T-helper 17 cell (primary cell): ENCODE data around the gene AGAP1. TPM values are rescaled to one million over a fixed set of nuclear protein-coding genes. Genes with fewer than 3 reads are reported as not detected.

Source experiments
- ATAC-seq: fragments of 150-1000 bp; cut with Tn5 transposase; 2 replicates; pipeline ENCODE4 v1.10.0; 2021; ENCODE audit warnings: mild to moderate bottlenecking, moderate library complexity
- DNase-seq, 3 donors: peaks; one replicate each; pipeline versions ENCODE4 v3.0.0 to v3.0.0-alpha.2; 2020 to 2021
- H3K9me3 ChIP-seq: one replicate; pipeline ENCODE4 v1.7.0; 2013; ENCODE audit warnings: low read length, mild to moderate bottlenecking; ENCODE audit not compliant: control insufficient read depth, poor library complexity, severe bottlenecking
- H3K27ac Mint-ChIP-seq: one replicate; pipeline ENCODE4 v1.8.0; 2022; ENCODE audit warnings: mild to moderate bottlenecking, moderate library complexity, mixed read lengths
- H3K27me3 Mint-ChIP-seq: one replicate; pipeline ENCODE4 v1.8.0; 2022; ENCODE audit warnings: mixed read lengths
- H3K36me3 Mint-ChIP-seq: one replicate; pipeline ENCODE4 v1.8.0; 2022; ENCODE audit warnings: low read depth, mixed read lengths
- H3K4me1 Mint-ChIP-seq: one replicate; pipeline ENCODE4 v1.8.0; 2022; ENCODE audit warnings: mild to moderate bottlenecking, mixed read lengths
- H3K4me3 Mint-ChIP-seq: one replicate; pipeline ENCODE4 v1.8.0; 2022; ENCODE audit warnings: mild to moderate bottlenecking, moderate library complexity, mixed read lengths
- total RNA-seq, 4 donors: library from RNA in 2 of 4; stranded (reverse) in 2 of 4; gene quantifications; one replicate each; pipeline ENCODE4 v1.2.3 and lab custom pipeline; 2022 to 2026

Gene AGAP1
- total RNA-seq, 2 donors from 2014 or later: 7.6 to 16.8 TPM

GRCh38 chr2:235868224-235868623 lies 374.4 kb downstream of the AGAP1 start:
- H3K9me3 ChIP-seq: no peaks in the 10 kb centered on the region
- Mint-ChIP-seq H3K36me3 (peaks cover 2% of the 10 kb centered on the region), H3K4me1 (peaks cover 3% of the 10 kb centered on the region), H3K27ac (no peak overlapping the region), H3K4me3 (no peak overlapping the region), H3K27me3 (peaks cover 23% of the 10 kb centered on the region)
- DNase-seq (no peak), ATAC-seq (no peak)

DNA sequence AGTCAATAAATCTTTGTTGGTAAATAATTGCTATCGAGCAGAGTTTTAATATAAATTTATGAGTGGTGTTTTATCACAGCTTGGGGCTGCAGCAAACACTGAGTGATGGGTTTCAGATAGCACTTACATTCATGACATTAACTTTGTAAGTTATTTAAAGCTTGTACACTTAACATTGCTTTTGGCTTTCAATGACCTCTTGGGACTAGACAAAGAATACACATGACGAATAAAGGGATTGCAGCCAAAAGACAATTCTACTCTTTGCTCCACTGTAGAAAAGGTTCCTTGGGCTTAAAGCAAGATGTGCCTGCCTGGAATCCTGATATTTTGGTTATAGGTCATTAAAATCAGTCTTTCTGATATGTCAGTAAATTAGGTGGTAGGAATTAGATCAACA lies 374.8 kb downstream of the AGAP1 start:
- peaks cover 1% of the 10 kb centered on the region for H3K36me3 Mint-ChIP-seq
- ATAC-seq: no peak
- peaks cover 18% of the 10 kb centered on the region for H3K27me3 Mint-ChIP-seq
- no peaks in the 10 kb centered on the region for H3K4me1 Mint-ChIP-seq
- H3K27ac Mint-ChIP-seq: no peak overlapping the region
- no peaks in the 10 kb centered on the region for H3K9me3 ChIP-seq
- no peak for DNase-seq
- no peak overlapping the region for H3K4me3 Mint-ChIP-seq

DNA sequence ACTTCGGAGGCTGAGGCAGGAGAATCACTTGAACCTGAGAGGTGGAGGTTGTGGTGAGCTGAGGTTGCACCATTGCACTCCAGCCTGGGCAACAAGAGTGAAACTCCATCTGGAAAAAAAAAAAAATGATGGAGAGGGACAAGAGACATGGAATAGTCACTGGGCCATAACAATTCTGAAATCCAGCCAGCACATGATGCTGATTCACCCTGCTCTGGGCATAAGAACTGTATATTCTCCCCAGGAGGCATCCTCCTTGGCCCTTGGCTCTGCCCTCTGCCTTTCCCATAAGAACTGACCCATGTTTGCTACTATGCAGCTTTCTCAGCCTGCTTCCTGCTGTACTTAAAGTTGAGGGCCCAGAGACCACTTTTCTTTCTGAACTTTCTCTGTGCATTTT lies 376.7 kb downstream of the AGAP1 start:
- peaks cover 6% of the 10 kb centered on the region for H3K27me3 Mint-ChIP-seq
- H3K27ac Mint-ChIP-seq: no peak overlapping the region
- no peak for ATAC-seq
- no peaks in the 10 kb centered on the region for H3K36me3 Mint-ChIP-seq
- H3K4me1 Mint-ChIP-seq: no peaks in the 10 kb centered on the region
- DNase-seq: no peak
- H3K9me3 ChIP-seq: no peaks in the 10 kb centered on the region
- H3K4me3 Mint-ChIP-seq: no peak overlapping the region

- Mint-ChIP-seq H3K27ac (no peak overlapping the region), H3K4me3 (no peak overlapping the region), H3K36me3 (no peaks in the 10 kb centered on the region), H3K4me1 (no peaks in the 10 kb centered on the region), H3K27me3 (no peaks in the 10 kb centered on the region)
- no peak for DNase-seq
- ATAC-seq: no peak
- no peaks in the 10 kb centered on the region for H3K9me3 ChIP-seq
Measured at GRCh38 chr2:235876099-235876679, 382.3 kb downstream of the AGAP1 start.

GRCh38 chr2:235877275-235877802 lies 383.5 kb downstream of the AGAP1 start:
- Mint-ChIP-seq H3K4me1 (no peaks in the 10 kb centered on the region), H3K36me3 (no peaks in the 10 kb centered on the region), H3K4me3 (no peak overlapping the region), H3K27me3 (no peaks in the 10 kb centered on the region), H3K27ac (no peak overlapping the region)
- no peaks in the 10 kb centered on the region for H3K9me3 ChIP-seq
- DNase-seq (no peak), ATAC-seq (no peak)

DNA sequence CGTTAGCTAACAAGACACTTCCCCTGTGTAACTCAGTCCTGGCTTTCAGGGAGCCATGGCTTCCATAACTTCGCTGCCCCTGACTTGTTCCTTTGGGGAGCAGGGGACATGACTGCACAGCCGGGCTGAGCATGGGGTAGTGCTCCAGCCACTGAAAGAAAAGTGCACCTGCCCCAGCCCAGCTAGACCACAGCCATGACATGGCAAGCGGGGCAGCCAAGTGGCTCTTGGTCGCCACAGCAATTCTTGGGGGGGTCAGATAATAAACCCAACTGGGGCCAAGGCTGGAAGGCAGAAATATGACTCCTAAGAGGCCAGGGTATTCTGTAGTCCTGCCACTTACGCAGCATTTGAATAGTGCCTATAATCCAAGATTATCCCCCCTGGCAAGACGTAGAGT lies 385.3 kb downstream of the AGAP1 start:
- Mint-ChIP-seq H3K4me3 (no peak overlapping the region), H3K27ac (no peak overlapping the region), H3K27me3 (no peaks in the 10 kb centered on the region), H3K4me1 (no peaks in the 10 kb centered on the region), H3K36me3 (no peaks in the 10 kb centered on the region)
- ATAC-seq (no peak), DNase-seq (no peak)
- H3K9me3 ChIP-seq: no peaks in the 10 kb centered on the region

DNA sequence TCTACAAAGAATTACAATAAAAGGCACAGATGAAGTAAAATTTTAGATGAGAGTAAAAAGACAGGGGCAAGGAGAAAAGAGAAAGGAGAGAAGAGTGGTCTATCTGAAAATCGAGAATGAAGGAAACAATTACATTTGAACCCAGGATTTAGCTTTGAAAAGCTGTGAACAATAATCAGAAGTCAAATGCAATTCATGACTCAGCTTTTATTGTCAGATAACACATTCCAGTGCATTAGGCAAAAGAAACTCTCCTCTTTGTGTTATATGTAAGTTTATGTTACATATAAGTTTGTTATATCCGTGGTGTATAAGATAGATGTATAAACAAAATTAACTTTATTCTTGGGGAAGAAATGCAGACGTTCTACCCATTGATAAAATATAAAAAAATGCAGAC lies 389.8 kb downstream of the AGAP1 start:
- Mint-ChIP-seq H3K27ac (no peak overlapping the region), H3K36me3 (no peaks in the 10 kb centered on the region), H3K4me3 (no peak overlapping the region), H3K27me3 (peaks cover 12% of the 10 kb centered on the region), H3K4me1 (no peaks in the 10 kb centered on the region)
- no peak for ATAC-seq
- no peaks in the 10 kb centered on the region for H3K9me3 ChIP-seq
- DNase-seq: no peak

DNA sequence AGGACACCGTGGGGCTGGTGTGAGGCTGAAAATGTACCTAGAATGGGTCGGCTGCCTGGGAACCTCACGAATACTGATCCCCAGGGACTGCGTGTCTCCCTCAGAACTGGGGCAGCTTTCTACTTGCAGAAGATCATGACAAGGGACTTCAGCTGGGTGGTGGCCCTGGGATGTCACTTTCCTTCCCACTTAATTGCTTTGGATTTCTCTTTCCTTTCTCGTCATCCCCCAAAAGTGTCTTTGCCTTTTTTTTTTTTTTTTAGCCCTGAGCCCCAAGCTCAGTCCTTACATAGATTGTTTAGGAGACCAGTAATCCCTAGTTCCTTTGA lies 395.4 kb downstream of the AGAP1 start:
- Mint-ChIP-seq H3K36me3 (no peaks in the 10 kb centered on the region), H3K4me1 (no peaks in the 10 kb centered on the region), H3K4me3 (no peak overlapping the region), H3K27me3 (peaks cover 12% of the 10 kb centered on the region), H3K27ac (no peak overlapping the region)
- ATAC-seq: no peak
- no peak for DNase-seq
- no peaks in the 10 kb centered on the region for H3K9me3 ChIP-seq

GRCh38 chr2:235893129-235893698 lies 399.4 kb downstream of the AGAP1 start:
- Mint-ChIP-seq H3K4me1 (no peaks in the 10 kb centered on the region), H3K4me3 (no peak overlapping the region), H3K27ac (no peak overlapping the region), H3K27me3 (no peaks in the 10 kb centered on the region), H3K36me3 (peaks cover 3% of the 10 kb centered on the region)
- DNase-seq: no peak
- no peak for ATAC-seq
- no peaks in the 10 kb centered on the region for H3K9me3 ChIP-seq

GRCh38 chr2:235894839-235895238 lies 401.0 kb downstream of the AGAP1 start:
- H3K4me1 Mint-ChIP-seq: no peaks in the 10 kb centered on the region
- no peaks in the 10 kb centered on the region for H3K9me3 ChIP-seq
- H3K36me3 Mint-ChIP-seq: peaks cover 3% of the 10 kb centered on the region
- DNase-seq: no peak
- no peaks in the 10 kb centered on the region for H3K27me3 Mint-ChIP-seq
- no peak overlapping the region for H3K4me3 Mint-ChIP-seq
- ATAC-seq: no peak
- no peak overlapping the region for H3K27ac Mint-ChIP-seq

DNA sequence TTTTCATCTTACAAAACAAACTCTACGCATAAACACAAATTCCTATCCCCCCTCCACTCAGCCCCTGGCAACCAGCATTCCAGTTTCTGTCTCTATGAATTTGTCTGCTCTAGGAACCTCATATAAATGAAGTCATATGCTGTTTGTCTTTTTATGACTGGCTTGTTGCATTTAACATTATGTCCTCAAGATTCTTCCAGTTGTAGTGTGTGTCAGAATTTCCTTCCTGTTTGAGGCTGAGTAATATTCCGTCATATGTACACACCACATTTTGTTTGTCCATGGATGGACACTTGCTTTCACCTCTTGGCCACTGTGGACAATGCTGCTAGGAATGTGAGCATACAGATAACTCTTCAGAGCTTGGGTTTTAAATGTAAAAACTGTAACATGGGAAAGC lies 402.2 kb downstream of the AGAP1 start:
- Mint-ChIP-seq H3K27ac (no peak overlapping the region), H3K4me3 (no peak overlapping the region), H3K4me1 (no peaks in the 10 kb centered on the region), H3K27me3 (no peaks in the 10 kb centered on the region), H3K36me3 (peaks cover 3% of the 10 kb centered on the region)
- no peak for DNase-seq
- ATAC-seq: no peak
- no peaks in the 10 kb centered on the region for H3K9me3 ChIP-seq

DNA sequence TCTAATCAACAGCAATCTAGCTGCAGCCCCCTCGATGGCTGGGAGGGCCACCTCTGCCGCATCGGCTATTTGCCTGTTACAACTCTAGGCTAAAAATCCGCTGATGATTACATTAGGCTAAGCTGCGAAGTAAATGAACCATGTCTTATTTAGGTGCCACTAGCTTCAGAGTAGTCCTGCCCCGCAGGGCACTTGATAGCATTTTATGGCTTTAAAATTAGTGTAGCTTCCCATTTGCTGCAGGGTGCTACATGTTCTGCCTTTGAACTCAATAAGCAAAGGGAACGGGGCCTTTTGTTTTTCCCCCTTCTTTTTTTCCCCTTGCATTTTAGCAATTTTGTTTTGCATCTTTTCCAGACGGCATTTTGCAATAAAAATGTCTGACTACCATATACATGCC lies 404.1 kb downstream of the AGAP1 start:
- H3K9me3 ChIP-seq: no peaks in the 10 kb centered on the region
- no peaks in the 10 kb centered on the region for H3K27me3 Mint-ChIP-seq
- ATAC-seq (no peak), DNase-seq (no peak)
- no peaks in the 10 kb centered on the region for H3K4me1 Mint-ChIP-seq
- H3K27ac Mint-ChIP-seq: no peak overlapping the region
- H3K4me3 Mint-ChIP-seq: no peak overlapping the region
- H3K36me3 Mint-ChIP-seq: peaks cover 3% of the 10 kb centered on the region

DNA sequence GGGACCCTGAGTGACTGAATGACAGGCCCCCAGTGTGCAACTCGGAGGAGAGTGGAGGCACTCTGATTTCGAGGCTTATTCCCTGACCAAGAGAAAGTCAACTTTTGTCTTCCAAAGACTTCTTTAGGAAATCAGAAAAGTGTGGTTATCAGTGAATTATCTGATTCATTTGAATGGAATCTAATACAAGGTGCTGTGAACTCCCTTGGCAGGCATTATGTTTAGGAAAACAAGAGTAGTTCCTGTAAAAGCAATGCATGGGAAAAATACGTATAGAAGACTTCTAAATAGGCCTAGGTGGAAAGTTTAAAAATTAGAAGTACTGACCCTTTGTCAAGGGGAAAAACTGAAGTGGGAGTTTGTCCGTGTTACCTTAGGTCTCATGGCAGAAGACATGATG lies 404.9 kb downstream of the AGAP1 start:
- DNase-seq (no peak), ATAC-seq (no peak)
- H3K27ac Mint-ChIP-seq: no peak overlapping the region
- no peaks in the 10 kb centered on the region for H3K4me1 Mint-ChIP-seq
- H3K27me3 Mint-ChIP-seq: peaks cover 7% of the 10 kb centered on the region
- H3K9me3 ChIP-seq: no peaks in the 10 kb centered on the region
- no peak overlapping the region for H3K4me3 Mint-ChIP-seq
- H3K36me3 Mint-ChIP-seq: peaks cover 3% of the 10 kb centered on the region

DNA sequence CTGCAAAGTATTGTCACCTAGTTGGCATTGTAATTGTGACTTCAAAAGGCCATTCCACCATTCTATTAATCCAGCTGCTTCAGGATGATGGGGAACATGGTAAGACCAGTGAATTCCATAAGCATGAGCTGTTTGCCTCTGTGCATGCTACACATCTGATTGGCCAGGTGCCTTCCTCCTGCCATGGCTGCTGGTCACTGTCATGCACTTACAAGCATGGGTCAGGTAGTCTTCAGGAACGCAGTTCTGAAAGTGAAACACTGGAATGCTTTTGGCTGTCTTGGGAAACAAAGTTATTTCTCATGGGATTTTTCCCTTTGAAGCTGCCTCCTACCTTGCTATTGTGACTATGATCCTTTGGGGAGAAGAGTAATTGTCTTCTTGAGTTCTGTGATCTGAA lies 406.8 kb downstream of the AGAP1 start:
- Mint-ChIP-seq H3K4me1 (no peaks in the 10 kb centered on the region), H3K36me3 (no peaks in the 10 kb centered on the region), H3K4me3 (no peak overlapping the region), H3K27ac (no peak overlapping the region), H3K27me3 (peaks cover 10% of the 10 kb centered on the region)
- DNase-seq: no peak
- no peaks in the 10 kb centered on the region for H3K9me3 ChIP-seq
- no peak for ATAC-seq
